ENCODE measurements around the gene ITGA1. TPM values are rescaled to one million over a fixed set of nuclear protein-coding genes. Genes with fewer than 3 reads are reported as not detected.

The ITGA1 gene
- total RNA-seq, 6 experiments from 2014 or later: 66.5 to 116 (median 82.1) TPM

DNA sequence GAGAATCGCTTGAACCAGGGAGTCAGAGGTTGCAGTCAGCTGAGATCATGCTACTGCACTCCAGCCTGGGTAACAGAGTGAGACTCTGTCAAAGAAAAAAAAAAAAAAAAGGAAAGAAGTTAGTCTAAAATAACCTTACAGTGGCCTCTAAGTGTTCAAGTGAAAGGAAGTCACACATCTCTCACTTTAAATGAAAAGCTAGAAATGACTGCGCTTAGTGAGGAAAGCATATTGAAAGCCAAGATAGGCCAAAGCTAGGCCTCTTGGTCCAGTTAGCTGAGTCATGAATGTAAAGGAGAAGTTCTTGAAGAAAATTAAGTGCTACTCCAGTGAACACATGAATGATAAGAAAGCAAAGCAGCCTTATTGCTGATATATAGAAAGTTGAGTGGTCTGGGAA, 38.1 kb downstream of the ITGA1 start:
- WGBS (ENCODE audit: insufficient coverage, low coverage, low lambda C conversion rate, missing lambda C conversion rate): 79% methylated on average over 2 of the region's 2 CpGs
- Histone ChIP-seq H3K4me3 (no peak overlapping the region), H3K9me3 (no peaks in the 10 kb centered on the region), H3K27ac (no peak overlapping the region), H3K27me3 (no peaks in the 10 kb centered on the region), H3K36me3 (no peaks in the 10 kb centered on the region), H3K4me1 (peaks cover 0 to 44% (median 13%) of the 10 kb centered on the region in 4 donors)
- ATAC-seq (no peak), DNase-seq (no peak)
- intact Hi-C loops (cut with DNase I): no loop called here
- TF ChIP-seq, protein P1, sequence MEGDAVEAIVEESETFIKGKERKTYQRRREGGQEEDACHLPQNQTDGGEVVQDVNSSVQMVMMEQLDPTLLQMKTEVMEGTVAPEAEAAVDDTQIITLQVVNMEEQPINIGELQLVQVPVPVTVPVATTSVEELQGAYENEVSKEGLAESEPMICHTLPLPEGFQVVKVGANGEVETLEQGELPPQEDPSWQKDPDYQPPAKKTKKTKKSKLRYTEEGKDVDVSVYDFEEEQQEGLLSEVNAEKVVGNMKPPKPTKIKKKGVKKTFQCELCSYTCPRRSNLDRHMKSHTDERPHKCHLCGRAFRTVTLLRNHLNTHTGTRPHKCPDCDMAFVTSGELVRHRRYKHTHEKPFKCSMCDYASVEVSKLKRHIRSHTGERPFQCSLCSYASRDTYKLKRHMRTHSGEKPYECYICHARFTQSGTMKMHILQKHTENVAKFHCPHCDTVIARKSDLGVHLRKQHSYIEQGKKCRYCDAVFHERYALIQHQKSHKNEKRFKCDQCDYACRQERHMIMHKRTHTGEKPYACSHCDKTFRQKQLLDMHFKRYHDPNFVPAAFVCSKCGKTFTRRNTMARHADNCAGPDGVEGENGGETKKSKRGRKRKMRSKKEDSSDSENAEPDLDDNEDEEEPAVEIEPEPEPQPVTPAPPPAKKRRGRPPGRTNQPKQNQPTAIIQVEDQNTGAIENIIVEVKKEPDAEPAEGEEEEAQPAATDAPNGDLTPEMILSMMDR (IDR thresholded peaks at IDR 0.05): no peak
- TF ChIP-seq POLR2A (IDR thresholded peaks at IDR 0.05): no peak

GRCh38 chr5:52827815-52828214, 40.1 kb downstream of the ITGA1 start:
- intact Hi-C loops (cut with DNase I): no loop called here
- no peaks in the 10 kb centered on the region for H3K36me3 ChIP-seq
- no peak for TF ChIP-seq POLR2A (IDR thresholded peaks at IDR 0.05)
- TF ChIP-seq, protein P1 (IDR thresholded peaks at IDR 0.05): no peak
- H3K4me1 ChIP-seq: peaks cover 0 to 29% (median 7%) of the 10 kb centered on the region in 4 donors
- H3K27ac ChIP-seq: no peak overlapping the region
- no peaks in the 10 kb centered on the region for H3K9me3 ChIP-seq
- H3K4me3 ChIP-seq: no peak overlapping the region
- WGBS (ENCODE audit: insufficient coverage, low coverage, low lambda C conversion rate, missing lambda C conversion rate): 82% methylated on average over 1 of the region's 1 CpG
- ATAC-seq: no peak
- H3K27me3 ChIP-seq: no peaks in the 10 kb centered on the region
- DNase-seq: no peak

GRCh38 chr5:52829664-52830063, 41.9 kb downstream of the ITGA1 start:
- TF ChIP-seq, protein P1 (IDR thresholded peaks at IDR 0.05): no peak
- TF ChIP-seq POLR2A (IDR thresholded peaks at IDR 0.05): no peak
- H3K9me3 ChIP-seq: no peaks in the 10 kb centered on the region
- peak overlapping the region in 1 of 3 donors; percentile 49 for H3K27ac ChIP-seq
- ATAC-seq (peak in 3 of 4 donors; percentile 19 to 58 (median 42)), DNase-seq (no peak)
- H3K4me1 ChIP-seq: peaks cover 0 to 14% (median 4%) of the 10 kb centered on the region in 4 donors
- intact Hi-C loops (cut with DNase I): no loop called here
- no peaks in the 10 kb centered on the region for H3K27me3 ChIP-seq
- no peaks in the 10 kb centered on the region for H3K36me3 ChIP-seq
- no peak overlapping the region for H3K4me3 ChIP-seq

GRCh38 chr5:52830650-52831049, 42.9 kb downstream of the ITGA1 start:
- H3K4me1 ChIP-seq: peaks cover 0 to 14% (median 4%) of the 10 kb centered on the region in 4 donors
- no peak for DNase-seq
- H3K36me3 ChIP-seq: no peaks in the 10 kb centered on the region
- TF ChIP-seq POLR2A (IDR thresholded peaks at IDR 0.05): no peak
- TF ChIP-seq, protein P1 (IDR thresholded peaks at IDR 0.05): no peak
- no peaks in the 10 kb centered on the region for H3K27me3 ChIP-seq
- intact Hi-C loops (cut with DNase I): no loop called here
- H3K9me3 ChIP-seq: no peaks in the 10 kb centered on the region
- H3K27ac ChIP-seq: no peak overlapping the region
- 92% methylated on average over 2 of the region's 2 CpGs for WGBS (ENCODE audit: insufficient coverage, low coverage, low lambda C conversion rate, missing lambda C conversion rate)
- ATAC-seq: no peak
- H3K4me3 ChIP-seq: no peak overlapping the region
